Neural cell (in vitro differentiated cells): ENCODE results near the gene TIPARP.

ENCODE experiments used
- EP300 ChIP-seq: fragments of 450-650 bp; conservative IDR thresholded peaks from 2 replicates; pipeline ENCODE4 v1.6.1; 2014; ENCODE audit warnings: antibody characterized with exemption, mild to moderate bottlenecking, moderate library complexity; ENCODE audit not compliant: poor library complexity, severe bottlenecking
- EZH2 ChIP-seq: fragments of 200-600, 300-800 bp; shearing (Covaris generic), sonication (generic); IDR thresholded peaks from 2 replicates; pipeline ENCODE4 v1.6.1; 2014; ENCODE audit warnings: antibody characterized with exemption, low read length, borderline replicate concordance, mild to moderate bottlenecking; ENCODE audit not compliant: insufficient read depth, poor library complexity, severe bottlenecking
- POLR2AphosphoS5 ChIP-seq: IDR thresholded peaks from 2 replicates; pipeline ENCODE4 v1.6.1; 2012
- RAD21 ChIP-seq: fragments of 450-650 bp; conservative IDR thresholded peaks from 2 replicates; pipeline ENCODE4 v1.6.1; 2014; ENCODE audit warnings: antibody characterized with exemption, mild to moderate bottlenecking, moderate library complexity
- SMC3 ChIP-seq: fragments of 450-650 bp; conservative IDR thresholded peaks from 2 replicates; pipeline ENCODE4 v1.6.1; 2014; ENCODE audit warnings: antibody characterized with exemption, mild to moderate bottlenecking, moderate library complexity; ENCODE audit not compliant: poor library complexity
- TAF1 ChIP-seq: IDR thresholded peaks from 2 replicates; pipeline ENCODE4 v1.6.1; 2012; ENCODE audit warnings: low read depth
- TF ChIP-seq, protein P1 (sequence below): fragments of 450-650 bp; IDR thresholded peaks from 2 replicates; pipeline ENCODE4 v1.5.1; 2014; ENCODE audit warnings: antibody characterized with exemption, mild to moderate bottlenecking, moderate library complexity; ENCODE audit not compliant: poor library complexity, severe bottlenecking
- TF ChIP-seq, protein P2 (sequence below): IDR thresholded peaks from 2 replicates; pipeline ENCODE4 v1.6.1; 2012; ENCODE audit warnings: borderline replicate concordance

DNA sequence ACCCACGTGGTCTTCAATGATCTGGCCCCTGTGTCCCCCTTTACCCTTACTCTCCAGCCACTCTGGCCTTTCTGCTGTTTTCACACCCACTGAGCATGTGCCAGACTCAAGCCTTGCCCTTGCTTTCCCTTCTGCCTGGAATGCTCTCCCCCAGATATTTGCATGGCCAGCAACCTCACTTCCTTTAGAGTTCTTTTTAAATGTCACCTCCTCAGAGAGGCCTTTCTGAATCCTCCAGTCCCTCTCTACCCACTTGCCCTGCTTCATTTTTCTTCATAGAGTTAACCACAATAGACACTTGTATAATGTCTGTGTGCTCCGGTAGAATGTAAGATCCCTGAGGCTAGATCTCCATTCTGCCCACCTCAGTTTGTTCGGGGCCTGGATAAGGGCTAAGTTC lies 39.4 kb upstream of the TIPARP start:
- TF ChIP-seq EZH2 (no peak), SMC3 (no peak), RAD21 (no peak), EP300 (no peak), POLR2AphosphoS5 (no peak), TAF1 (no peak)
- TF ChIP-seq, protein P1, sequence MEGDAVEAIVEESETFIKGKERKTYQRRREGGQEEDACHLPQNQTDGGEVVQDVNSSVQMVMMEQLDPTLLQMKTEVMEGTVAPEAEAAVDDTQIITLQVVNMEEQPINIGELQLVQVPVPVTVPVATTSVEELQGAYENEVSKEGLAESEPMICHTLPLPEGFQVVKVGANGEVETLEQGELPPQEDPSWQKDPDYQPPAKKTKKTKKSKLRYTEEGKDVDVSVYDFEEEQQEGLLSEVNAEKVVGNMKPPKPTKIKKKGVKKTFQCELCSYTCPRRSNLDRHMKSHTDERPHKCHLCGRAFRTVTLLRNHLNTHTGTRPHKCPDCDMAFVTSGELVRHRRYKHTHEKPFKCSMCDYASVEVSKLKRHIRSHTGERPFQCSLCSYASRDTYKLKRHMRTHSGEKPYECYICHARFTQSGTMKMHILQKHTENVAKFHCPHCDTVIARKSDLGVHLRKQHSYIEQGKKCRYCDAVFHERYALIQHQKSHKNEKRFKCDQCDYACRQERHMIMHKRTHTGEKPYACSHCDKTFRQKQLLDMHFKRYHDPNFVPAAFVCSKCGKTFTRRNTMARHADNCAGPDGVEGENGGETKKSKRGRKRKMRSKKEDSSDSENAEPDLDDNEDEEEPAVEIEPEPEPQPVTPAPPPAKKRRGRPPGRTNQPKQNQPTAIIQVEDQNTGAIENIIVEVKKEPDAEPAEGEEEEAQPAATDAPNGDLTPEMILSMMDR, result no peak
- TF ChIP-seq, protein P2, sequence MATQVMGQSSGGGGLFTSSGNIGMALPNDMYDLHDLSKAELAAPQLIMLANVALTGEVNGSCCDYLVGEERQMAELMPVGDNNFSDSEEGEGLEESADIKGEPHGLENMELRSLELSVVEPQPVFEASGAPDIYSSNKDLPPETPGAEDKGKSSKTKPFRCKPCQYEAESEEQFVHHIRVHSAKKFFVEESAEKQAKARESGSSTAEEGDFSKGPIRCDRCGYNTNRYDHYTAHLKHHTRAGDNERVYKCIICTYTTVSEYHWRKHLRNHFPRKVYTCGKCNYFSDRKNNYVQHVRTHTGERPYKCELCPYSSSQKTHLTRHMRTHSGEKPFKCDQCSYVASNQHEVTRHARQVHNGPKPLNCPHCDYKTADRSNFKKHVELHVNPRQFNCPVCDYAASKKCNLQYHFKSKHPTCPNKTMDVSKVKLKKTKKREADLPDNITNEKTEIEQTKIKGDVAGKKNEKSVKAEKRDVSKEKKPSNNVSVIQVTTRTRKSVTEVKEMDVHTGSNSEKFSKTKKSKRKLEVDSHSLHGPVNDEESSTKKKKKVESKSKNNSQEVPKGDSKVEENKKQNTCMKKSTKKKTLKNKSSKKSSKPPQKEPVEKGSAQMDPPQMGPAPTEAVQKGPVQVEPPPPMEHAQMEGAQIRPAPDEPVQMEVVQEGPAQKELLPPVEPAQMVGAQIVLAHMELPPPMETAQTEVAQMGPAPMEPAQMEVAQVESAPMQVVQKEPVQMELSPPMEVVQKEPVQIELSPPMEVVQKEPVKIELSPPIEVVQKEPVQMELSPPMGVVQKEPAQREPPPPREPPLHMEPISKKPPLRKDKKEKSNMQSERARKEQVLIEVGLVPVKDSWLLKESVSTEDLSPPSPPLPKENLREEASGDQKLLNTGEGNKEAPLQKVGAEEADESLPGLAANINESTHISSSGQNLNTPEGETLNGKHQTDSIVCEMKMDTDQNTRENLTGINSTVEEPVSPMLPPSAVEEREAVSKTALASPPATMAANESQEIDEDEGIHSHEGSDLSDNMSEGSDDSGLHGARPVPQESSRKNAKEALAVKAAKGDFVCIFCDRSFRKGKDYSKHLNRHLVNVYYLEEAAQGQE, result no peak
